ENCODE results near the gene OR52K1.

The OR52K1 gene

GRCh38 chr11:4465407-4465806, 17.0 kb upstream of the OR52K1 start:
- H3K4me3 ChIP-seq (ENCODE audit: low read depth, low read length) = no peak overlapping the region
- ChIA-PET CTCF (interaction anchor here (1.1 kb wide), 1 partner anchor 278 kb away, joined by 4 read pairs; no protein-coding TSS in a partner anchor), POLR2A (no interaction called here)
- no peak for DNase-seq (ENCODE audit: low read depth, low spot score)
- no peak for TF ChIP-seq CTCF (IDR thresholded peaks at IDR 0.05; ENCODE audit: insufficient read depth, low read length, missing control alignments)

- no peak for DNase-seq (ENCODE audit: low read depth, low spot score)
- POLR2A ChIA-PET = no interaction called here
Measured at GRCh38 chr11:4466131-4466870, 16.1 kb upstream of the OR52K1 start.

GRCh38 chr11:4466871-4467442, 15.5 kb upstream of the OR52K1 start:
- no peak for DNase-seq (ENCODE audit: low read depth, low spot score)
- TF ChIP-seq CTCF (IDR thresholded peaks at IDR 0.05; ENCODE audit: insufficient read depth, low read length, missing control alignments) = no peak
- ChIA-PET CTCF (no interaction called here), POLR2A (no interaction called here)
- no peak overlapping the region for H3K4me3 ChIP-seq (ENCODE audit: low read depth, low read length)

More at GRCh38 chr11:4466131-4466870, 16.1 kb upstream of the OR52K1 start:
- CTCF ChIA-PET = no interaction called here
- no peak for TF ChIP-seq CTCF (IDR thresholded peaks at IDR 0.05; ENCODE audit: insufficient read depth, low read length, missing control alignments)
- no peak overlapping the region for H3K4me3 ChIP-seq (ENCODE audit: low read depth, low read length)

GRCh38 chr11:4467811-4468606, 14.4 kb upstream of the OR52K1 start:
- no peak overlapping the region for H3K4me3 ChIP-seq (ENCODE audit: low read depth, low read length)
- ChIA-PET CTCF (no interaction called here), POLR2A (no interaction called here)
- no peak for DNase-seq (ENCODE audit: low read depth, low spot score)
- no peak for TF ChIP-seq CTCF (IDR thresholded peaks at IDR 0.05; ENCODE audit: insufficient read depth, low read length, missing control alignments)

GRCh38 chr11:4479644-4480043, 2.8 kb upstream of the OR52K1 start:
- CTCF ChIA-PET = interaction anchor here (1.3 to 2.0 kb wide), 2 partner anchors 13 to 293 kb away, joined by 7 to 14 read pairs; no protein-coding TSS in a partner anchor
- no peak for DNase-seq (ENCODE audit: low read depth, low spot score)
- POLR2A ChIA-PET = no interaction called here
- TF ChIP-seq CTCF (IDR thresholded peaks at IDR 0.05; ENCODE audit: insufficient read depth, low read length, missing control alignments) = no peak
- H3K4me3 ChIP-seq (ENCODE audit: low read depth, low read length) = no peak overlapping the region

All from AG04449 (cell line).